DND-41 (cell line): Measurements from ENCODE around the gene SP9.
"Not testable (repeated sequence)": the region's sequence is repeated elsewhere in the genome, so short reads cannot be mapped to it uniquely, and the experiment has no call there.

ENCODE experiments used
- EZH2 ChIP-seq: IDR thresholded peaks from 3 replicates; pipeline ENCODE4 v1.6.1; 2012; ENCODE audit warnings: borderline replicate concordance, low read depth, mild to moderate bottlenecking, moderate library complexity, low read length, inconsistent platforms; ENCODE audit not compliant: severe bottlenecking
- TF ChIP-seq, protein P1 (sequence below): IDR thresholded peaks from 2 replicates; pipeline ENCODE4 v1.5.1; 2012; ENCODE audit warnings: borderline replicate concordance, low read length, moderate library complexity, mild to moderate bottlenecking; ENCODE audit not compliant: poor library complexity, severe bottlenecking; ENCODE audit errors: extremely low read depth

GRCh38 chr2:174359663-174360062, 24.9 kb downstream of the SP9 start:
- TF ChIP-seq, protein P1, sequence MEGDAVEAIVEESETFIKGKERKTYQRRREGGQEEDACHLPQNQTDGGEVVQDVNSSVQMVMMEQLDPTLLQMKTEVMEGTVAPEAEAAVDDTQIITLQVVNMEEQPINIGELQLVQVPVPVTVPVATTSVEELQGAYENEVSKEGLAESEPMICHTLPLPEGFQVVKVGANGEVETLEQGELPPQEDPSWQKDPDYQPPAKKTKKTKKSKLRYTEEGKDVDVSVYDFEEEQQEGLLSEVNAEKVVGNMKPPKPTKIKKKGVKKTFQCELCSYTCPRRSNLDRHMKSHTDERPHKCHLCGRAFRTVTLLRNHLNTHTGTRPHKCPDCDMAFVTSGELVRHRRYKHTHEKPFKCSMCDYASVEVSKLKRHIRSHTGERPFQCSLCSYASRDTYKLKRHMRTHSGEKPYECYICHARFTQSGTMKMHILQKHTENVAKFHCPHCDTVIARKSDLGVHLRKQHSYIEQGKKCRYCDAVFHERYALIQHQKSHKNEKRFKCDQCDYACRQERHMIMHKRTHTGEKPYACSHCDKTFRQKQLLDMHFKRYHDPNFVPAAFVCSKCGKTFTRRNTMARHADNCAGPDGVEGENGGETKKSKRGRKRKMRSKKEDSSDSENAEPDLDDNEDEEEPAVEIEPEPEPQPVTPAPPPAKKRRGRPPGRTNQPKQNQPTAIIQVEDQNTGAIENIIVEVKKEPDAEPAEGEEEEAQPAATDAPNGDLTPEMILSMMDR = not testable (repeated sequence)
- not testable (repeated sequence) for TF ChIP-seq EZH2
